Measurements from ENCODE around the gene PLAU.

The PLAU gene

GRCh38 chr10:73937333-73938043 is 26.6 kb downstream of the PLAU start:
- no peaks in the 10 kb centered on the region for H3K79me2 ChIP-seq (ENCODE audit: insufficient read depth, low read depth)
- no peaks in the 10 kb centered on the region for H3K27me3 ChIP-seq (ENCODE audit: insufficient read depth, low read depth)
- H3K4me1 ChIP-seq (ENCODE audit: low read depth, poor library complexity, severe bottlenecking), result peaks cover 10% of the 10 kb centered on the region
- no peak overlapping the region for H3K9ac ChIP-seq
- no peak for TF ChIP-seq CTCF (conservative IDR thresholded peaks at IDR 0.05; ENCODE audit: low read depth, low read length)
- H3K36me3 ChIP-seq (ENCODE audit: insufficient read depth), result no peaks in the 10 kb centered on the region
- no peak overlapping the region for H3K4me2 ChIP-seq
- H4K20me1 ChIP-seq (ENCODE audit: insufficient read depth), result no peaks in the 10 kb centered on the region
- no peak overlapping the region for H3K27ac ChIP-seq
- H3K4me3 ChIP-seq (IDR thresholded peaks at IDR 0.05; ENCODE audit: insufficient read depth, low read depth, low read length), result no peak overlapping the region
- H2AFZ ChIP-seq (ENCODE audit: low read depth), result no peak overlapping the region

GRCh38 chr10:73940634-73941221 is 29.8 kb downstream of the PLAU start:
- peak; percentile 78 for TF ChIP-seq CTCF (conservative IDR thresholded peaks at IDR 0.05; ENCODE audit: low read depth, low read length)
- Histone ChIP-seq H3K27me3 (ENCODE audit: insufficient read depth, low read depth) (no peaks in the 10 kb centered on the region), H3K79me2 (ENCODE audit: insufficient read depth, low read depth) (no peaks in the 10 kb centered on the region), H3K9ac (no peak overlapping the region), H3K4me3 (IDR thresholded peaks at IDR 0.05; ENCODE audit: insufficient read depth, low read depth, low read length) (no peak overlapping the region), H2AFZ (ENCODE audit: low read depth) (peak overlapping the region; percentile 80), H3K4me2 (peak overlapping the region; percentile 63; the same call in 1 of the 2 replicates), H3K36me3 (ENCODE audit: insufficient read depth) (no peaks in the 10 kb centered on the region), H3K27ac (no peak overlapping the region), H3K4me1 (ENCODE audit: low read depth, poor library complexity, severe bottlenecking) (peaks cover 8% of the 10 kb centered on the region), H4K20me1 (ENCODE audit: insufficient read depth) (no peaks in the 10 kb centered on the region)

GRCh38 chr10:73941300-73941699 is 30.4 kb downstream of the PLAU start:
- Histone ChIP-seq H3K4me3 (IDR thresholded peaks at IDR 0.05; ENCODE audit: insufficient read depth, low read depth, low read length) (no peak overlapping the region), H3K9ac (no peak overlapping the region)

GRCh38 chr10:73944356-73945100 is 33.6 kb downstream of the PLAU start:
- Histone ChIP-seq H3K4me2 (no peak overlapping the region), H3K9ac (no peak overlapping the region), H3K79me2 (ENCODE audit: insufficient read depth, low read depth) (no peaks in the 10 kb centered on the region), H3K27me3 (ENCODE audit: insufficient read depth, low read depth) (no peaks in the 10 kb centered on the region), H3K27ac (no peak overlapping the region), H3K4me1 (ENCODE audit: low read depth, poor library complexity, severe bottlenecking) (peaks cover 8% of the 10 kb centered on the region), H4K20me1 (ENCODE audit: insufficient read depth) (no peaks in the 10 kb centered on the region), H3K36me3 (ENCODE audit: insufficient read depth) (no peaks in the 10 kb centered on the region), H3K4me3 (IDR thresholded peaks at IDR 0.05; ENCODE audit: insufficient read depth, low read depth, low read length) (no peak overlapping the region), H2AFZ (ENCODE audit: low read depth) (no peak overlapping the region)
- TF ChIP-seq CTCF (conservative IDR thresholded peaks at IDR 0.05; ENCODE audit: low read depth, low read length), result no peak

More at GRCh38 chr10:73941300-73941699, 30.4 kb downstream of the PLAU start:
- Histone ChIP-seq H3K36me3 (ENCODE audit: insufficient read depth) (no peaks in the 10 kb centered on the region), H3K27me3 (ENCODE audit: insufficient read depth, low read depth) (no peaks in the 10 kb centered on the region), H4K20me1 (ENCODE audit: insufficient read depth) (no peaks in the 10 kb centered on the region), H2AFZ (ENCODE audit: low read depth) (peak overlapping the region; percentile 80; the same call in 1 of the 2 replicates), H3K4me1 (ENCODE audit: low read depth, poor library complexity, severe bottlenecking) (peaks cover 8% of the 10 kb centered on the region), H3K4me2 (peak overlapping the region; percentile 63; the same call in 1 of the 2 replicates), H3K79me2 (ENCODE audit: insufficient read depth, low read depth) (no peaks in the 10 kb centered on the region), H3K27ac (no peak overlapping the region)
- TF ChIP-seq CTCF (conservative IDR thresholded peaks at IDR 0.05; ENCODE audit: low read depth, low read length), result no peak
